Measurements from ENCODE around the gene BRD2.

GRCh38 chr6:32982084-32982701, 13.8 kb downstream of the BRD2 start:
- no peak for TF ChIP-seq CTCF (IDR thresholded peaks at IDR 0.05)
- TF ChIP-seq POLR2A (IDR thresholded peaks at IDR 0.05), result no peak
